K562 (cell line): Measurements from ENCODE around the gene USP2. TPM values are rescaled to one million over a fixed set of nuclear protein-coding genes. Genes with fewer than 3 reads are reported as not detected.

Experiments used
- ATAC-seq: fragments of 200-7000 bp; cut with Tn5 transposase; 3 replicates; pipeline ENCODE4 v1.9.1; 2020; ENCODE audit warnings: moderate library complexity
- BruUV-seq: library from RNA; stranded (reverse); fragments of 400-500 nt; replicated peaks from 2 replicates; lab custom pipeline; 2021; lab: Mats Ljungman, UMichigan
- CTCF ChIA-PET: fragments of 300-600 bp; formaldehyde crosslinking; extraction: SDS; loops from one replicate; lab custom pipeline; 2021; ENCODE audit warnings: low intra/inter-chr PET ratio; lab: Yijun Ruan, JAX
- POLR2A ChIA-PET: fragments of 300-600, 350-650 bp; sonication (Branson Sonifier 250); formaldehyde crosslinking; extraction: SDS; loops from one replicate; lab custom pipeline; 2021; ENCODE audit warnings: antibody characterized with exemption, inconsistent platforms; lab: Yijun Ruan, JAX
- DNase-seq, 4 experiments: peaks; one replicate each; pipeline versions ENCODE4 v3.0.0 to v3.0.0-alpha.2; 2011 to 2018; ENCODE audit warnings: low spot score in 3 of 4, mixed read lengths in 3 of 4; ENCODE audit errors: extremely low read depth in 1 of 4
- FAIRE-seq: peaks from 2 replicates; lab custom pipeline; 2011; peaks lifted over from hg19 to GRCh38; lab: Jason Lieb, UNC
- H2AFZ ChIP-seq: 2 replicates; pipeline ENCODE4 v1.6.0; 2011; ENCODE audit warnings: low read depth, low read length, control low read depth, inconsistent platforms
- H3K27ac ChIP-seq: fragments of 200-600 bp; 3 replicates; pipeline ENCODE4 v1.8.0; 2011; ENCODE audit warnings: low read depth, mild to moderate bottlenecking, control low read depth, inconsistent platforms, low read length, moderate library complexity, mixed read lengths; ENCODE audit errors: extremely low read depth
- H3K27me3 ChIP-seq, 2 experiments: fragments of 300-600 bp in 1 of 2; 2 replicates in 1 of 2; 3 replicates in 1 of 2; pipeline versions ENCODE4 v1.6.0 to v1.8.0; 2011; ENCODE audit warnings: inconsistent platforms in 2 of 2, low read length in 2 of 2, mild to moderate bottlenecking in 1 of 2, mixed read lengths in 1 of 2, moderate library complexity in 1 of 2; ENCODE audit not compliant: control insufficient read depth in 2 of 2, insufficient read depth in 2 of 2
- H3K36me3 ChIP-seq: fragments of 300-600 bp; 3 replicates; pipeline ENCODE4 v1.8.0; 2011; ENCODE audit warnings: mild to moderate bottlenecking, low read length, inconsistent platforms; ENCODE audit not compliant: control insufficient read depth, insufficient read depth
- H3K4me1 ChIP-seq, 2 experiments: fragments of 200-600 bp in 1 of 2; replicated peaks in 1 of 2; 2 replicates in 1 of 2; 3 replicates in 1 of 2; pipeline versions ENCODE4 v1.5.1 to v1.8.0; 2011; ENCODE audit warnings: inconsistent platforms in 2 of 2, low read length in 2 of 2, mild to moderate bottlenecking in 1 of 2, mixed read lengths in 1 of 2, moderate library complexity in 1 of 2; ENCODE audit not compliant: control insufficient read depth in 2 of 2, insufficient read depth in 2 of 2
- H3K4me2 ChIP-seq: 2 replicates; pipeline ENCODE4 v1.6.1; 2011; ENCODE audit warnings: low read length, control low read depth, inconsistent platforms, mixed read lengths; ENCODE audit not compliant: insufficient read depth
- H3K4me3 ChIP-seq: fragments of 200-600 bp; sonication (generic), shearing (Covaris generic); 2 replicates; pipeline ENCODE4 v1.5.1; 2016; ENCODE audit warnings: control low read depth, inconsistent platforms
- H3K79me2 ChIP-seq: fragments of 200-600 bp; 3 replicates; pipeline ENCODE4 v1.8.0; 2011; ENCODE audit warnings: low read length, inconsistent platforms; ENCODE audit not compliant: control insufficient read depth, insufficient read depth
- H3K9ac ChIP-seq, 2 experiments: 2 replicates each; pipeline versions ENCODE4 v1.6.0 to v1.6.1; 2011; ENCODE audit warnings: low read depth in 2 of 2, low read length in 2 of 2, control low read depth in 1 of 2, inconsistent platforms in 1 of 2, mild to moderate bottlenecking in 1 of 2, mixed read lengths in 1 of 2; ENCODE audit not compliant: insufficient read depth in 1 of 2
- H3K9me1 ChIP-seq: one replicate; pipeline ENCODE4 v1.6.0; 2011; ENCODE audit warnings: inconsistent platforms, mild to moderate bottlenecking, low read length, moderate library complexity; ENCODE audit not compliant: control insufficient read depth, insufficient read depth
- H3K9me3 ChIP-seq: replicated peaks from 2 replicates; pipeline ENCODE4 v1.5.1; 2011; ENCODE audit warnings: low read depth, low read length, inconsistent platforms; ENCODE audit not compliant: control insufficient read depth, insufficient read depth
- H4K20me1 ChIP-seq: replicated peaks from 2 replicates; pipeline ENCODE4 v1.6.1; 2011; ENCODE audit warnings: low read length, inconsistent platforms, mixed read lengths; ENCODE audit not compliant: control insufficient read depth, insufficient read depth
- CREBBP ChIP-seq: IDR thresholded peaks from one replicate; pipeline ENCODE4 v1.6.1; 2012; ENCODE audit warnings: low read depth, mild to moderate bottlenecking, control low read depth, inconsistent platforms, low read length
- FOSL1 ChIP-seq: fragments of 200-800 bp; sonication (Bioruptor generic); conservative IDR thresholded peaks from 2 replicates; pipeline ENCODE4 v1.6.1; 2016; ENCODE audit warnings: missing genetic modification characterization, missing compliant biosample characterization
- GTF2F1 ChIP-seq: IDR thresholded peaks from 2 replicates; pipeline ENCODE4 v1.6.1; 2011; ENCODE audit warnings: low read depth, low read length, improper control_type of control experiment
- HNRNPK ChIP-seq: fragments of 200-400 bp; formaldehyde crosslinking; IDR thresholded peaks from one replicate; pipeline ENCODE4 v1.6.1; 2018; ENCODE audit warnings: mild to moderate bottlenecking, low read depth, low read length; ENCODE audit not compliant: poor library complexity, severe bottlenecking
- HNRNPLL ChIP-seq: fragments of 200-400 bp; formaldehyde crosslinking; IDR thresholded peaks from 2 replicates; pipeline ENCODE4 v1.6.1; 2017; ENCODE audit warnings: low read length, low read depth, mild to moderate bottlenecking; ENCODE audit not compliant: poor library complexity, severe bottlenecking
- HNRNPUL1 ChIP-seq: fragments of 200-400 bp; formaldehyde crosslinking; IDR thresholded peaks from 2 replicates; pipeline ENCODE4 v1.6.1; 2017; ENCODE audit warnings: low read length
- L3MBTL2 ChIP-seq: fragments of 450-650 bp; IDR thresholded peaks from 2 replicates; pipeline ENCODE4 v1.6.1; 2016; ENCODE audit warnings: mild to moderate bottlenecking, moderate library complexity
- PCBP1 ChIP-seq: fragments of 200-400 bp; formaldehyde crosslinking; IDR thresholded peaks from 2 replicates; pipeline ENCODE4 v1.6.1; 2018; ENCODE audit warnings: mild to moderate bottlenecking, low read depth, low read length; ENCODE audit not compliant: poor library complexity, severe bottlenecking
- SMAD4 ChIP-seq: fragments of 250-450 bp; sonication (Bioruptor Pico); conservative IDR thresholded peaks from 2 replicates; pipeline ENCODE4 v1.8.0; 2021; ENCODE audit warnings: inconsistent platforms, mild to moderate bottlenecking, moderate library complexity
- YBX1 ChIP-seq: fragments of 450-650 bp; IDR thresholded peaks from 2 replicates; pipeline ENCODE4 v1.7.1; 2016; ENCODE audit warnings: mild to moderate bottlenecking
- WGBS: fragments of 100-300 bp; shearing (Covaris generic); methylation state at CpG from one replicate; pipeline ENCODE4 v1.1.6; 2016; ENCODE audit warnings: low coverage, mixed read lengths; ENCODE audit not compliant: insufficient coverage; ENCODE audit errors: missing lambda C conversion rate; 5-methylcytosine and 5-hydroxymethylcytosine counted together
- in situ Hi-C: fragments of 300-500 bp; cut with MboI; formaldehyde crosslinking; loops from 4 replicates; pipeline ENCODE4 v1.15.0; 2018; ENCODE audit warnings: inconsistent platforms, mixed read lengths
- intact Hi-C: fragments of 100-400 bp; cut with micrococcal nuclease; formaldehyde crosslinking; loops from 2 replicates; pipeline ENCODE4 v1.14.2; 2022
- polyA plus RNA-seq, 8 experiments: library from polyadenylated mRNA; depleted of rRNA in 4 of 8; stranded (reverse) in 5 of 8; unstranded in 3 of 8; fragments of >200 nt; fragmentation: Nextera tagmentation in 2 of 8; fragmentation: Illumina TruSeq in 1 of 8; extraction: Ambion mirVana in 2 of 8; extraction: Trizol in 1 of 8; gene quantifications; 2 replicates each; pipeline versions ENCODE4 v1.2.1 to v1.2.3, GENCODE V29; 2011 to 2014; ENCODE audit warnings: inconsistent platforms in 1 of 8, missing spikeins in 1 of 8
- total RNA-seq, 7 experiments: library from RNA; depleted of rRNA in 6 of 7; stranded (reverse); fragments of >200 nt in 6 of 7; fragmentation: Illumina TruSeq in 2 of 7; extraction: Trizol in 2 of 7; gene quantifications; 2 replicates each; pipeline versions ENCODE4 v1.2.1 to v1.2.3, GENCODE V29; 2011 to 2021; ENCODE audit warnings: low replicate concordance in 1 of 7
- TF ChIP-seq, protein P1 (sequence below): fragments of 450-650 bp; IDR thresholded peaks from 2 replicates; pipeline ENCODE4 v1.6.1; 2016; ENCODE audit warnings: antibody characterized with exemption
- TF ChIP-seq, protein P2 (sequence below): IDR thresholded peaks from 3 replicates; pipeline ENCODE4 v1.6.1; 2011; ENCODE audit warnings: borderline replicate concordance, mild to moderate bottlenecking; ENCODE audit not compliant: insufficient read length, insufficient read depth

USP2 gene
- total and polyA plus RNA-seq, 9 of the 15 experiments (the other 6 are each of a cell fraction or from before 2014, with no cell fraction given), result 2.8 to 16.9 (median 3.9) TPM

DNA sequence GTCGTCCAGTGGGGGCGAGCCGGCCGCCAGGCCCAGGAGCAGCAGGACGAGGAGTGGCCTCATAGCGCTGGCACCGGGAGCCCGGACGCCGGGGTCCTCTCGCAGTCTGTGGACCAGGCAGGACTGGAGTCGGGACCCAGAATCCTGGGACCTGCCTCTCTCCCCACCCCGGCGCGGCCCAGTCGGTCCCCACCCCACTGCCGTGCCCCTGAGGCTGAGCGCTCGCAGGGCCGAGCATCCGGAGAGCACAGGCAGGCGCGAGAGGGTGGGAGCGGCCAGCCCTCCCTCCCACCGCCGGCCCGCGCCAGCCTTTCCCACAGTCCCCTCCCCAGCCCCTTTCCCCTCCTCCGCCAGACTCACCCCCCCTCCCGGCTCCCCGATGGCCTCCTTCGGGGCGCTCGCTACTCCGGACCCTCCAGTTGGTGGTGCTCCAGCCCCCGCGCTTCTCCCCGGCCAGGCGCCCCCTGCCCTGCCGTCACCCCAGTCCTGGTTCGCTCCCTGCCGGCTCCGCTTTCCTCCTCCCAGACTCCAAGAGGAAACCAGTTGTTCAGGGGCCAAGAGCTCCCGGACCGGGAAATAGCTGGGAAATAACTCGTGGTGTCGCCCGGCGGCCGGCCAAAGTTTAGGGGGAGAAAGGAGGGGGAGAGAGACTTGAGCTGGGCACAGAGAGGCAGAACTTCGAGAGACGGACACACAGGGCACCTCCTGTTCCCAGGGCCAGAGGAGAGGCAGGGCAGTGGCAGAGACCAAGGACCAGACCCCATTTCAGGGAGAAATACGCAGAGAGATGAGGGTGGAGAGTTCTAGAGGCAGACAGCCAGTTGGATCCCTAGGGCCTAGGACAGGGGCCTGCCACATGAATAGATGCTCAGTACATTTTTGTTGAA is 40.9 kb downstream of the USP2 start, which contains the start of gene C1QTNF5:
Gene C1QTNF5, minus strand, starts transcription at position 549 of the 887 bp plus-strand sequence. Its CDS starts 486 bp downstream, at position 63.
- H3K4me1 ChIP-seq, result peaks cover 23 to 60% of the 10 kb centered on the region in 2 experiments; a peak in 4 of 5 replicates
- ChIA-PET POLR2A (interaction anchor here (0.6 to 1.4 kb wide), 4 partner anchors 8 to 1073 kb away, joined by 3 to 8 read pairs (median 4); no protein-coding TSS in a partner anchor), CTCF (interaction anchor here (0.7 to 1.2 kb wide), 3 partner anchors 16 to 135 kb away, joined by 3 to 6 read pairs (median 4); no protein-coding TSS in a partner anchor)
- BruUV-seq, result no TSS peak
- no peaks in the 10 kb centered on the region for H3K9me3 ChIP-seq
- ATAC-seq (peak; percentile 25), FAIRE-seq (no peak), DNase-seq (peak in 2 of 4 experiments; percentile 35 to 43)
- H4K20me1 ChIP-seq, result no peaks in the 10 kb centered on the region
- in situ Hi-C loops, result no loop called here
- peaks cover 16% of the 10 kb centered on the region; the same call in 1 of the 3 replicates for H3K36me3 ChIP-seq
- H3K27me3 ChIP-seq, result peaks cover 0 to 14% of the 10 kb centered on the region in 2 experiments; a peak in 3 of 5 replicates
- H3K27ac ChIP-seq, result peak within 1 kb of the TSS; percentile 52; the same call in 2 of the 3 replicates
- H2AFZ ChIP-seq, result peak within 1 kb of the TSS; percentile 91
- TF ChIP-seq, protein P1, sequence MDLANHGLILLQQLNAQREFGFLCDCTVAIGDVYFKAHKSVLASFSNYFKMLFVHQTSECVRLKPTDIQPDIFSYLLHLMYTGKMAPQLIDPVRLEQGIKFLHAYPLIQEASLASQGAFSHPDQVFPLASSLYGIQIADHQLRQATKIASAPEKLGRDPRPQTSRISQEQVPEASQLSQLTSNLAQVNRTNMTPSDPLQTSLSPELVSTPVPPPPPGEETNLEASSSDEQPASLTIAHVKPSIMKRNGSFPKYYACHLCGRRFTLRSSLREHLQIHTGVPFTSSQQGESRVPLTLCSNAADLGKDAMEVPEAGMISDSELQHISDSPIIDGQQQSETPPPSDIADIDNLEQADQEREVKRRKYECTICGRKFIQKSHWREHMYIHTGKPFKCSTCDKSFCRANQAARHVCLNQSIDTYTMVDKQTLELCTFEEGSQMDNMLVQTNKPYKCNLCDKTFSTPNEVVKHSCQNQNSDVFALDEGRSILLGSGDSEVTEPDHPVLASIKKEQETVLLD, result no peak
- TF ChIP-seq YBX1, result no peak
- TF ChIP-seq, protein P2, sequence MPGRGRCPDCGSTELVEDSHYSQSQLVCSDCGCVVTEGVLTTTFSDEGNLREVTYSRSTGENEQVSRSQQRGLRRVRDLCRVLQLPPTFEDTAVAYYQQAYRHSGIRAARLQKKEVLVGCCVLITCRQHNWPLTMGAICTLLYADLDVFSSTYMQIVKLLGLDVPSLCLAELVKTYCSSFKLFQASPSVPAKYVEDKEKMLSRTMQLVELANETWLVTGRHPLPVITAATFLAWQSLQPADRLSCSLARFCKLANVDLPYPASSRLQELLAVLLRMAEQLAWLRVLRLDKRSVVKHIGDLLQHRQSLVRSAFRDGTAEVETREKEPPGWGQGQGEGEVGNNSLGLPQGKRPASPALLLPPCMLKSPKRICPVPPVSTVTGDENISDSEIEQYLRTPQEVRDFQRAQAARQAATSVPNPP, result no peak
- peak; percentile 29 for TF ChIP-seq PCBP1
- no peak for TF ChIP-seq HNRNPLL
- no peak for TF ChIP-seq GTF2F1
- TF ChIP-seq CREBBP, result no peak
- peak; percentile 17 for TF ChIP-seq HNRNPK
- TF ChIP-seq L3MBTL2, result no peak
- TF ChIP-seq SMAD4 (CRISPR knock-in tag), result no peak
- no peak for TF ChIP-seq HNRNPUL1
- TF ChIP-seq FOSL1 (tag), result no peak
- H3K4me2 ChIP-seq, result peak within 1 kb of the TSS; percentile 66
- peak within 1 kb of the TSS; percentile 63 to 92; a peak in 3 of 4 replicates for H3K9ac ChIP-seq
- intact Hi-C loops, result no loop called here
- H3K79me2 ChIP-seq, result peaks cover 19% of the 10 kb centered on the region
- H3K9me1 ChIP-seq, result no peaks in the 10 kb centered on the region
- WGBS, result 57% methylated on average over 13 of the region's 53 CpGs
- H3K4me3 ChIP-seq, result peak within 1 kb of the TSS; percentile 37
